ENCODE data around the gene OLFM1.

GRCh38 chr9:135130207-135130976 is 42.9 kb downstream of the OLFM1 start:
- TF ChIP-seq POLR2A (IDR thresholded peaks at IDR 0.05) (no peak), CTCF (IDR thresholded peaks at IDR 0.05) (no peak)

All from right lobe of liver (tissue), 4 donors.